ENCODE data around the gene CNTNAP2. TPM values are rescaled to one million over a fixed set of nuclear protein-coding genes. Genes with fewer than 3 reads are reported as not detected.

CNTNAP2 gene
- total RNA-seq, 3 donors from 2014 or later (not counting 1 experiment from before 2014, with no cell fraction given) = 0.18 to 1.1 TPM; not detected in 1

- 28% methylated on average over 3 of the region's 3 CpGs for WGBS (ENCODE audit: insufficient coverage)
- H3K27ac ChIP-seq (ENCODE audit: low read length) = no peak overlapping the region
- ATAC-seq (no peak), DNase-seq (no peak)
- no peaks in the 10 kb centered on the region for H3K27me3 ChIP-seq (ENCODE audit: control insufficient read depth, insufficient read depth, low read length)
- H3K9me3 ChIP-seq (ENCODE audit: control insufficient read depth, insufficient read depth, low read length) = no peaks in the 10 kb centered on the region
- TF ChIP-seq CTCF (IDR thresholded peaks at IDR 0.05) = no peak
- Mint-ChIP-seq H3K27me3 (ENCODE audit: low read depth in 2 of 2) (peaks cover 0 to 4% of the 10 kb centered on the region in 2 donors), H3K4me3 (no peak overlapping the region), H3K36me3 (no peaks in the 10 kb centered on the region), H3K27ac (no peak overlapping the region), H3K9me3 (no peaks in the 10 kb centered on the region), H3K4me1 (peaks cover 0 to 3% of the 10 kb centered on the region in 2 donors)
- H3K4me3 ChIP-seq (ENCODE audit: low read length) = no peak overlapping the region
- no peaks in the 10 kb centered on the region for H3K36me3 ChIP-seq (ENCODE audit: control insufficient read depth, insufficient read depth, low read length)
- intact Hi-C loops (cut with micrococcal nuclease) = no loop called here
- no peaks in the 10 kb centered on the region for H3K4me1 ChIP-seq (ENCODE audit: control insufficient read depth, insufficient read depth, low read length)
These were observed 1924.6 kb downstream of the CNTNAP2 start for GRCh38 chr7:148041156-148041555.

GRCh38 chr7:148042935-148043631 lies 1926.5 kb downstream of the CNTNAP2 start:
- H3K27ac Mint-ChIP-seq = no peak overlapping the region
- WGBS (ENCODE audit: insufficient coverage) = 87% methylated on average over 2 of the region's 3 CpGs
- H3K27me3 Mint-ChIP-seq (ENCODE audit: low read depth in 2 of 2) = peaks cover 0 to 4% of the 10 kb centered on the region in 2 donors

GRCh38 chr7:148044173-148044572 lies 1927.6 kb downstream of the CNTNAP2 start:
- 93% methylated on average over 9 of the region's 9 CpGs for WGBS (ENCODE audit: insufficient coverage)

More at GRCh38 chr7:148042935-148043631, 1926.5 kb downstream of the CNTNAP2 start:
- H3K4me1 ChIP-seq (ENCODE audit: control insufficient read depth, insufficient read depth, low read length) = no peaks in the 10 kb centered on the region
- no peak overlapping the region for H3K4me3 ChIP-seq (ENCODE audit: low read length)
- no peak overlapping the region for H3K27ac ChIP-seq (ENCODE audit: low read length)
- no peaks in the 10 kb centered on the region for H3K36me3 Mint-ChIP-seq
- H3K27me3 ChIP-seq (ENCODE audit: control insufficient read depth, insufficient read depth, low read length) = no peaks in the 10 kb centered on the region
- TF ChIP-seq CTCF (IDR thresholded peaks at IDR 0.05) = no peak
- no peaks in the 10 kb centered on the region for H3K9me3 ChIP-seq (ENCODE audit: control insufficient read depth, insufficient read depth, low read length)
- ATAC-seq (no peak), DNase-seq (no peak)
- H3K4me1 Mint-ChIP-seq = peaks cover 0 to 3% of the 10 kb centered on the region in 2 donors
- H3K36me3 ChIP-seq (ENCODE audit: control insufficient read depth, insufficient read depth, low read length) = no peaks in the 10 kb centered on the region
- H3K9me3 Mint-ChIP-seq = peaks cover 0 to 2% of the 10 kb centered on the region in 2 donors
- H3K4me3 Mint-ChIP-seq = no peak overlapping the region
- intact Hi-C loops (cut with micrococcal nuclease) = no loop called here

More at GRCh38 chr7:148044173-148044572, 1927.6 kb downstream of the CNTNAP2 start:
- no peak overlapping the region for H3K4me3 ChIP-seq (ENCODE audit: low read length)
- Mint-ChIP-seq H3K27ac (no peak overlapping the region), H3K9me3 (peaks cover 0 to 2% of the 10 kb centered on the region in 2 donors), H3K27me3 (ENCODE audit: low read depth in 2 of 2) (no peaks in the 10 kb centered on the region), H3K4me3 (no peak overlapping the region), H3K36me3 (no peaks in the 10 kb centered on the region), H3K4me1 (peaks cover 0 to 3% of the 10 kb centered on the region in 2 donors)
- H3K27me3 ChIP-seq (ENCODE audit: control insufficient read depth, insufficient read depth, low read length) = no peaks in the 10 kb centered on the region
- no peak for DNase-seq
- no peak overlapping the region for H3K27ac ChIP-seq (ENCODE audit: low read length)
- H3K36me3 ChIP-seq (ENCODE audit: control insufficient read depth, insufficient read depth, low read length) = no peaks in the 10 kb centered on the region
- ATAC-seq = no peak
- intact Hi-C loops (cut with micrococcal nuclease) = no loop called here
- TF ChIP-seq CTCF (IDR thresholded peaks at IDR 0.05) = no peak
- H3K4me1 ChIP-seq (ENCODE audit: control insufficient read depth, insufficient read depth, low read length) = no peaks in the 10 kb centered on the region
- H3K9me3 ChIP-seq (ENCODE audit: control insufficient read depth, insufficient read depth, low read length) = no peaks in the 10 kb centered on the region

Data from natural killer cell (primary cell).